GM23248 (cell line): ENCODE data around the gene GPX1.

ENCODE experiments used
- EZH2 ChIP-seq: fragments of 200-600 bp; sonication (generic); IDR thresholded peaks from 2 replicates; pipeline ENCODE4 v1.6.1; 2018; ENCODE audit warnings: antibody characterized with exemption, mild to moderate bottlenecking; ENCODE audit not compliant: insufficient read depth, poor library complexity, severe bottlenecking
- EZH2phosphoT487 ChIP-seq: fragments of 200-600 bp; sonication (generic); IDR thresholded peaks from 2 replicates; pipeline ENCODE4 v1.6.1; 2018; ENCODE audit warnings: antibody characterized with exemption, moderate library complexity, mild to moderate bottlenecking, low read depth; ENCODE audit not compliant: insufficient read depth

GRCh38 chr3:49386056-49386756 lies 28.1 kb upstream of the GPX1 start:
- TF ChIP-seq EZH2 (no peak), EZH2phosphoT487 (no peak)
